Stimulated activated CD4-positive, alpha-beta T cell treated with anti-CD3 and anti-CD28 coated beads, Interleukin-12 subunit alpha, Interleukin-12 subunit beta, amount 100 ng/mL, for 24 hours (primary cell): ENCODE results near the gene DPYSL5.
"Not testable (repeated sequence)": the region's sequence is repeated elsewhere in the genome, so short reads cannot be mapped to it uniquely, and the experiment has no call there.

Source experiments
- DNase-seq, 2 experiments: peaks; one replicate each; pipeline ENCODE4 v3.0.0-alpha.2; 2020; ENCODE audit warnings: low read depth in 2 of 2

The DPYSL5 gene

DNA sequence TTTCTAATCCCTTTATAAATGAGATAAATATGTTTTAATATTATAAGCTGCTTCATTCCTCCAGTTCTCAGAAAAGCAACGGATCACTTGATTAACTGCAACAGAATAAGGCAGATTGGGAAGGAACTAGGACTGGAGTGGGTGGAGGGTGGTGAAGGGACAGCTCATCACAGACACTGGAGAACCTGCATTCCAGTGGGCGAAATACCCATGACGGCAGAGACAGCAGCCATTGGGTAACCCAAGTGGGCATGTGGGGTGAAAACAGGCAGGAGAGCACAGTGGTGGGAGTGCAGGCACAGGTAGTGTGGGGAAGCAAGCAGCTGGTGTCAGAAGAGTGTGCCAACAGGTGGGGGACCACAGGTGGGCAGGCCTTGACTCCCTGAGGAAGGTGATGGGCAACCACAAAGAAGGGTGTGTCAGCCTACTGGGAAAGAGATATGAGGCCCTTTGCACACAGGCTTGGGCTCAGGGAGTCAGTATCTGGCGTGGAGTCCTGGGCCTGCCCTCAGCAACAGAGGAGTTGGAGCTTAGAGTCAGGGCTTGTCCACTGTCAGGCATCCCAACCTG lies 27.2 kb downstream of the DPYSL5 start:
- DNase-seq: no peak

DNA sequence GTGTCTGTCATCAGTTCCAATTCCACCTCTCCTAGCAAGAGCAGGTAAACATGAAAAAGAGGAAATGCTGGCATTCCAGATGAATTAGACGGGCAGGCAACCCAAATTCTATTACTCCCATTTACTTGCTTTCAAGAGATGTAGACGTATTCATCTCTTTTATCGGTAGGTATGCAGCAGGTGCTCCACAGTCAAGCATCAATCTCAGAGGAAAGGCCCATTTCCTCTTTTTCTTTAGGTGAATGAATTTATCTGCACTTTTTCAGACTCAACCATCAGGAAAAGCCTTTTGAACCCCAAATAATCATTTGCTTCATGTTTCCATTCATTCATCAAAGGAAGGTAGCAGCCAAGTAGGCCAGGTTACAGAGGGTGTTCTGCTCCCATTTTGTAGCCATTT lies 27.9 kb downstream of the DPYSL5 start:
- DNase-seq: no peak

DNA sequence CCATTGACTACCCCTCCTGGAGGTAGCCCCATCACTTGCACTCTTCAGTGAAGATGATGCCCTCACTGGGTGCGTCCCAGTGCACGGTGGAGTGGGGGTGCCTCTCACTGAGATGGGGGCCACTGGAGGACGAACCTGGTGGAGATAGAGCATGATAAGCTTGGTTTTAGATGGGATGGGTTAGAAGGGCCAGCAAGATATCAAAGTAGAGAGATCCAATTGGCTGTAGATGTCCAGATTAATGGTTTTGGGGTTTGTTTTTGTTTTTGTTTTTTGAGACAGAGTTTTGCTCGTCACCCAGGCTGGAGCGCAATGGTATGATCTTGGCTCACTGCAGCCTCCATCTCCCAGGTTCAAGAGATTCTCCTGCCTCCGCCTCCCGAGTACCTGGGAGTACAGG lies 28.3 kb downstream of the DPYSL5 start:
- no peak for DNase-seq

DNA sequence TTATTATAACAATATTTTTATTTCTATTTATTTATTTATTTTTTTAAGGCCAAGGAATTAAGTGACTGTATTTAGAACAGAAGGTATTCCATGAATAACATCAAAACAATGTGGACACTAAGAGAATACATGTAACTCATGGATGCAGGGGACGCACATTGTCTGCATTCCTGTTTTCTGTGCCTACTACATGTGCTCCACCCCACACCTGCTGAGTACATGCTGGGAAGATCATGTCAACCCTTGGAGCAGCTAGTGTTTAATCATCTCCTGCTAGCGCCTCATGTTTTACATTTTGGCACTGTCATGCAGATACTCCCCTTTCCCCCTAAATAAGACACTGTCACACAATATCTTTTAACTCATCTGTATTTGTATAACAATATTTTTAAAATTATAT lies 29.3 kb downstream of the DPYSL5 start:
- DNase-seq: no peak

DNA sequence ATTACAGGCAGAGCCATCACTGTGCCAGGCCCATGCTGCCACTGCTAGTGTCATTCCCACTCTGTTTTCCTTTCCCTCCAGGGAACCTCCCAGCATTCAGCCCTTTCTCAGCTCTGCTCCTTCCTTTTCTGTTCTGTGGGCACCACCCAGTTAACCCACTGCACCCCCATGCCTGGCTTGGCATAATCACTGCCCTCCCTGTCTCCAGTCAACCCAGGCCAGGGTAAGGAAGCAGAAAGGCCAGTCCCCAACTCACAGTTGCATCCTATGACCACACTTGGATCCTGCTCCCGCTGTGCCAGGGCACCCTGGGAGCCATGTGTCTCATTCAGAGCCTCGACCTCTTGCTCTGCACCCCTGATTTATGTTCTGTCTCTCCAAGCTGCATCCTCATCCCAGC lies 32.2 kb downstream of the DPYSL5 start:
- no peak for DNase-seq

DNA sequence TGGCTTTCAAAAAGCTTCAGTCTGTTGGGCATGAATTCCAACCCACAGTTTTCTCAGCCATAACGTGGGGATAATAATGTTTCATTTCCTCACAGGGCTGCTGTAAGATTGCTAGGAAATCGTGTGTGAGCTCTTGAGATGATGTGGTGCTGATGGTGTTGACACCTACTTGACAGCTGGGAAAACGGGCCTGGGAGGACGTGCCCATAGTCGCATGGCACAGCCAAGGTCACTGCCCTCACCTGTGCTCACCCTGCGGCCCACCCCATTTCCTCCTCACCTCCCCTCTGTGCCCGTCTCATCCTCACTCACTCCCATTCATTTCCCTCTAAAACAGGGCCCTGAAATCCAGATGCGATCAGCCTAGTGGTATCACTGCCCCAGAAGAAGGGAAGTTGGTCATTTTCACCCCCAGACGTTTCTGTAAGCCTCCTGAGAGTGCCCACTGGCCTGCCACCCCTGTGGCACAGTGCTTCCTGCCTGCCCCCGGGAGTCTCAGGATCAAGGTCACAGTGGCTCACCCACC lies 33.0 kb downstream of the DPYSL5 start:
- DNase-seq: no peak

DNA sequence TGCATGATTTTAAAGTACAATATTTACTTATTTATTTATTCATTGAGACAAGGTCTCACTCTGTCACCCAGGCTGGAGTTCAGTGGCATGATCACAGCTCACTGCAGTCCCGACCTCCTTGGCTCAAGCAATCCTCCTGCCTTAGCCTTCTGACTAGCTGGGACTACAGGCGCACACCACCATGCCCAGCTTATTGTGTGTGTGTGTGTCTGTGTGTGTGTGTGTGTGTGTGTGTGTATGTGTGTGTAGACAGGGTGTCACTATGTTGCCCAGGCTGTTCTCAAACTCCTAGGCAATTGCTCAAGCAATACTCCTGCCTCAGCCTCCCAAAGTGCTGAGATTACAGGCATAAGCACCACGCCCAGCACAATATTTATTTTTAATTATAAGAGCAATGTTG lies 34.3 kb downstream of the DPYSL5 start:
- DNase-seq: not testable (repeated sequence)

DNA sequence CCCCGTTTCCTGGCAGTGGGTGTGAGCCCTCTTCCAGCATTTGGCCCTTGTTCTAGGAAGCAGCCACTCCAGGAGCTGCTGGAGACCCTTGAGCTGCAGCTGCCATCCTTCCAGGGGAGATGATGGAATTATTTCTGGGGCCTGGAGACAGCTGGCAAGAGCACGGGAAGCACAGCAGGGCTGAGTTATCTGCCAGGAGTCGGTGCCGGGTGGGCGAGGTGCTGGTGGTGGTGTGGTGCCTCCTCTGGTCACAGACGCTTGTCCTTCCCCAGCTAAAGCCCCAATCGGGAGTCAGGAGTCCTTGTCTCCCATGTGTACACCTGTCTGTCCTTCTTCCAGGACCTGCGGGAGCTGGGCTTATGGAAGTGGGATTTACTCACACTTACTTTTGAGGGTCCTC lies 36.0 kb downstream of the DPYSL5 start:
- DNase-seq: no peak

DNA sequence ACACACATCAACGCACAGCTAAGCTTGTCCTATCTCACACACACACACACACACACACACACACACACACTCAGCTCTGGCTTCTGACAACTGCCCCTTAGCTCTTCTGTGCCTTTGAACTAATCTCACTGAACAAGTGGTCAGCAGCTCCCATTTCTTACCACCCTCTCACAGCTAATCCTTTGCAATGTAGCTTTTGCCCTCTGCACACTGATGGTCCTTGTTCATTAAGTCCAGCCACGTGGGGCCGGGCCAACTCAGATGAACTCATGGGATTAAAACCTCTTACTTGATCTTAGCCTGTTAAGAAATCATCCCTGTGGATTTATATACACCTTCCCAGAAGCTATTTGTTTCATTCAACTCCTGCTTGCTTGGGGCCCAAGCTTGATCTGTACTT lies 36.6 kb downstream of the DPYSL5 start:
- no peak for DNase-seq

DNA sequence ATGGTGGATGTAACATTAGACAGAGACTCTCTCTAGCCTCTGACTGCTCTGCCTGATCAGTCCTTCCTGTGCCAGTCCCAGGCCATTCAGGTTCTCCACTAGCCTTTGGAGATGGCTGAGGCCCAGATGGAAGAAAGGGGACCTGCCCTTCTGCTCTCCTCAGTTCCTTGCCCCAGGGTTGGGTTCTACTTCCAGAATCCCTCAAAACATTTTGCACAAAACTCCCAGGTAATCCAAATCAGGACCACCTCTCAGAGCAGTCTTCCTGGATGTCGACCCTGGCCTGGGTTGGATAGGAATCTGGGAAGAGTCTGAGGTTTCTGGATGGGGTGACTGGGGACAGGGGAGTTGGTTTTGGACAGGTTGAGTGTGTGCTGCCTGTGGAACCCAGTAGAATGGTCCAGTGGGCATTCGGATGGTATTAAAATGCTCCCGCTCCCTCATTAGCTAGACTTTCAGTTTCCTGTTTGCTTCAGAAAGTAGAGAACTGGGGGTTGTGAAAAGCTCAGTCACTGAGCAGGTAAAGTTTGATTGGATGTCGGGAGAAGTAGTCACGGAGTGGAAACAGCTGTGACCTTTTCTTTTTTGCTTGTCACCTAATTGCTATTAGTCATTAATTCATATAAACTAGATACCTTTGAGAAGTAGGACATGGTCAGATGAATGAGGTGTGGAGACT lies 37.9 kb downstream of the DPYSL5 start:
- DNase-seq: no peak

DNA sequence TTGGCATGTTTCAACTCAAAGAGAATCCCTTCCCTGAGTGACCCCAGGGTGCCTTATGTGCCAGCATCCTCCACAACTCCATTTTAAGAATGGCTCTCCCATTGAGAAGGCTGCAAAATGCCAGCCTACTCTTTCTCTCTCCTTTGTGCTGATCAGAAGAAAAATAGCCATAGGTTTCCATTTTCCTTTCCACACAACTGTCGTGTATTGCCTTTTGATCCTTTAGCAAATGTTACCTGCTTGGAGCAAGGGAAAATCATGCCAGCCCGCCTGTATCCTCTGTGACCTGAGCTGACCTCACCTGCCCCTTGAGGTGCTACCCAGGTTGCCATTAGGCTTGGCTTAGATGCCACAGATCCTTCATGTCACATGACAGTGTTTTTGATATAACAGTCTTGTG lies 38.8 kb downstream of the DPYSL5 start:
- DNase-seq: no peak

DNA sequence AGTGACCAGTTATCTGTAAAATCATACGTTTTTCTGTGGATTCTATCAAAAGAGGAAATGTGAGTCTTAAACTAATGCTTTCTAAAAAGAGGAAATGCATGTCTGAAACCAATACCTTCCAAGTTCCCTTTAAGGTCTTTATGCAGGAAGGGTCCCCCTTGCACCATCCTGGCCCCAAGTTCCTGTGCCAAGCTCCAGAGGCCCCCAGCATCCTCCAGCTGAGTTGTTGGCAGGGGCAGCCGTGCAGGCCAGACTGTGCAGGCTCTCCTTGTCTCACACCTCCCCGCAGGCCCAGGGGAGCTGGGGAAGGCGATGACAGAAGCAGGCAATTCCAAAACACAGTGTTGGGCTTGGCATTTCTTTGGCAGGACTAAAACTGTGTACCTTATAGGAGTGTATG lies 39.2 kb downstream of the DPYSL5 start:
- no peak for DNase-seq

DNA sequence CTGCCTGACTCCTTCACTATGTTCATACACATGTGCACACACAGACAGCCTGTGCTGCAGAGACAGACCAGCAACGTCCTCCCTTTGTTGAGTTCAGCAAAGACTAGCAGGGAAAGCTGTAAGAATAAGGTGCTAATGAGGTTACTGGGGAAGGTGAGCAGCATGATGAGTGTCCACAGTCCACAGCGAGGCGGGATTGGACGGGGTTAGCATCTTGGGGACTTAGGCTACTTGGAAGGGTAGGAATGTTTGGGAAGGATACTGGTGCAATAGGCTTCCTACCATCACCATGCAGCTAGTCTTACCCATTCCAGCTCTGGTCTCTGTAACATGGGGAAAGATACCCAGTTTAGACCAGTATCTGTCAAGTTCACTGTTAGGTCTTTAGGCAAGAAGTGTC lies 41.9 kb downstream of the DPYSL5 start:
- DNase-seq: no peak

DNA sequence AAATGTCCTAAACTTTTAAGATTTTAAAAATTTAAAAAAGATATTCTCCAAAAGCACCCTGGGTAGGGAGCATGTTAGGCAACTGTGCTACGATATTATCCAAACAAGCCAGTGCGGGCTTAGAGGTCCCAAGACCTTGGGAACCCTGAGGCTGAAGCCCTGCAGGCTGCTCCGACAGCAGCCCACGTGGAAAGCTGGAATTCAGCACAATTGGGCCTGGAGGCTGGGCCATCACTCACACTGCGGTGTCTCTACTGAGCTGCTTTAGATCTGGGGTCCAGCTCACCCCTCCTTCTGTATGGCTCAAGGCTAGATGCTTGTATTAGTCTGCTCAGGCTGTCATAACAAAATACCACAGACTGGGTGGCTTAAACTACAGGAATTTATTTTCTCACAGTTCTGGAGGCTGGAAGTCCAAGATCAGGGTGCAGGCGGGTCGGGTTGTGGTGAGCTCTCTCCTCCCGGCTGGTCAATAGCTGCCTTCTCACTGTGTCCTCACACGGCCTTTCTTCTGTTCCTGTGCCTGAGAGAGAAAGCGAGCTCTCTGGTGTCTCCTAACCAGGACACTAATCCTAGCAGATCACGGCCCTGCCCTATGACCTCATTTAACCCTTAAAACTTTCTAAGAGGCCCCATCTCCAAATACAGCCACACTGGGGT lies 42.5 kb downstream of the DPYSL5 start:
- no peak for DNase-seq

DNA sequence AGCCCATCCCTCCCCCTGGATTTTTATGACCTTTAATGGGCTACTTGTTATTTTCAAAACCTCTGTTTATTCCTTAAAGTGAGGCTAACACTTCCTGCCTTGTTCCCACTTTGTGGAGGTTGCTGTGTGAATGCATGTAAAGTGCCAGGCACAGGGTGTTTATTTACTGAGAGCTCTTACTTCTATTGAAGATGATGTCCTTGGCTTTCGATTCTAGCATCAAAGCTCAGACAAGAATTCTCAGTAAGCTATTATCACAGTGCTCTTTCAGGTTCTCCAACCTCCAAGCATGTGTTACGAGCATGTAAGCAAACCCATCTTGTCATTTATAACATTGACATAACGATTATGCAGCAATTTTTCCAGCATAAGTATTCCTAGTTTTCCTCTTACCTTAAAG lies 44.2 kb downstream of the DPYSL5 start:
- no peak for DNase-seq

DNA sequence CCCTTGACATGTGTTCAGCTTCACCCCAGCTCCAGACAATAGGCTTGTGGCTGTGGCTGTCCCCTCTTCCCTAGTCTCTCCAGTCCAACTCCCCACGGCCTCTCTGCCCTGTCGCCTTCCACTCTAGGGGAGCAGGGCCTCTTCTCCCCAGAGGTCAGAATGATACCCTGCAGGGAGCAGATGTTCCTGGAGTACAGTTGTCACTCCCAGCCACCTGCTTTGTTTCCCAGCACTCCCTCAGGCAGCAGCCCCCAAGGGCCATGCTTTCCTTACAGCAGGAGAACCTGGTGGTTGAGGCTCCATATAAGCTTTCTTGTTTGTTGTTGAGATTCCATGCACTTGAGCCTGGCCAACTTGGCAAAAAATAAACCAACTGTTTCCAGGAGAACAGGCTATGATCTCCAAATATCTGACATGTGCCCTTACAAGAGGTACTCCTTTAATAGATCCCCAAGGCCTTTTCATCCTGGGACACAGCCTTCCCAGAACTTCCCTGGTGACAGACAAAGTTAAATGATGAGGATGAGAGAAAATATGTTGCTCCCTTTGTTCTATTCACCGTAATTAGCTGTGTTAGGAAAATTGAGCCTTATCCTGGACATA lies 45.1 kb downstream of the DPYSL5 start:
- DNase-seq: no peak

DNA sequence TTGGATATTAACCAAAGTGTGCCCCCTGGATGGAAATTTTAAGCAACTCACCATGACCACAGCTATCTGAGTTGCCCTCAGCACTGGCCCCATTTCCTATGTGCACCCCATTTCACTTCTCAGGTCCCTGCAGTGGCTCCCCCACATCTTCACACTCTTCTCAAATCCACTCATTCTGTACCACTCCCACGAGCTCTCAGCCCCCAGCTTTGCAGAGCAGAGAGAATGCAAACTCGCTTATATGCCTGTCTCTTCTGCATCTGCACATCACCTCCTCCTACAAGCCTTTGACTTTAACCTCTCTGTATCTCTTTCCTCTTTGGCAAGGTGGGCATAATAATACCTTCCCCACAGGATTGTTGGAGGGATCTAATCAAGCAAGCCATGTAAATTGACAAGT lies 46.2 kb downstream of the DPYSL5 start:
- DNase-seq: no peak

DNA sequence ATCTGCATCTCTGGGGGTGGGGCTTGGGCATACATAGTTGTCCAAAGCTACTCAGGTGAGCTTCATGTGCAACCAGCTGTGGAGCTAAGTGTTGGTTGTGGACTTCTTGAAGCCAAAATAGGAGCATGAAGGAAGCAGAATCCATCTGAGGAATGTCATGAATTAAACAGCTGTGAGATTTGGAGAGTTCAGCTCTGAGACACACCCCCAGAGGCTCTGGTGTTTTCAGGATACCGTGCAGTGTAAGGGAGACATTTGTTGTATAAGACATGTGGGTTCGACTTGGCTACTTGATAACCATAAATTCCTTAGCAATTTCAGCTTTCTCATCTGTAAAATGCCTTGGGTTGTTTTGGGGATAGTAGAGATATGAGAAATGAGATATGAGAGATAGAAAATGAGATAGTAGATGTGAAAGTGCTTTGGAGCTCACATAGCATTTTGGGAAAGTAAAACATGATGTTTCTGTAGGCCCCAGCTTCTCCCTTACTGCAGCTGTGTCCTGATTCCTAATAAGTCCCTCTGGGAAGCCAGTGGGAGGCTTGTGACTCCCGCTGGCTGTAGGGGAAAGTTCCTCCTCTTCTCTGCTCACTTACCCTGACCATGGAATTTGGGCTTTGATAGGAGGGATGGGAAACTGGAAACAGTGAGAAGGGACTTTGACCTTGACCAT lies 50.0 kb downstream of the DPYSL5 start:
- no peak for DNase-seq

DNA sequence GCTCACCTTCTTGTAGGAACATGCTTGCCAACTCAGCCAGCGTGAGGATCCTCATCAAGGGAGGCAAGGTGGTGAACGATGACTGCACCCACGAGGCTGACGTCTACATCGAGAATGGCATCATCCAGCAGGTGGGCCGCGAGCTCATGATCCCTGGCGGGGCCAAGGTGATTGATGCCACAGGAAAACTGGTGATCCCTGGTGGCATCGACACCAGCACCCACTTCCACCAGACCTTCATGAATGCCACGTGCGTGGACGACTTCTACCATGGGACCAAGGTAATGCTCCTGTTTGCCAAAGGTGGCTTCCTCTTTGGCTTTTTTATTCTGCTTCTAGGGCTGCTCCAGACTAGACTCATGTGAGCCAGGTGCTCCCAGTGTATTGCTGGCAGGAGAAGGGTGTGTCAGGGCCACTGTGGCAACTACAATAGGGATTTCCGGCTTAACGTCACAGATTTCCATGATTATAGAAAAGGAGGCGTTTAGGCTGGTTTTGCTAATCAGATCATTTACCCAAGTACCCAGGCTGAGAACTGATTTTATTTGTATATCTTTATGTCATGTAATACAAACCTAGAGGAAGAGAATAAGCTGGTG lies 50.6 kb downstream of the DPYSL5 start:
- DNase-seq: no peak

DNA sequence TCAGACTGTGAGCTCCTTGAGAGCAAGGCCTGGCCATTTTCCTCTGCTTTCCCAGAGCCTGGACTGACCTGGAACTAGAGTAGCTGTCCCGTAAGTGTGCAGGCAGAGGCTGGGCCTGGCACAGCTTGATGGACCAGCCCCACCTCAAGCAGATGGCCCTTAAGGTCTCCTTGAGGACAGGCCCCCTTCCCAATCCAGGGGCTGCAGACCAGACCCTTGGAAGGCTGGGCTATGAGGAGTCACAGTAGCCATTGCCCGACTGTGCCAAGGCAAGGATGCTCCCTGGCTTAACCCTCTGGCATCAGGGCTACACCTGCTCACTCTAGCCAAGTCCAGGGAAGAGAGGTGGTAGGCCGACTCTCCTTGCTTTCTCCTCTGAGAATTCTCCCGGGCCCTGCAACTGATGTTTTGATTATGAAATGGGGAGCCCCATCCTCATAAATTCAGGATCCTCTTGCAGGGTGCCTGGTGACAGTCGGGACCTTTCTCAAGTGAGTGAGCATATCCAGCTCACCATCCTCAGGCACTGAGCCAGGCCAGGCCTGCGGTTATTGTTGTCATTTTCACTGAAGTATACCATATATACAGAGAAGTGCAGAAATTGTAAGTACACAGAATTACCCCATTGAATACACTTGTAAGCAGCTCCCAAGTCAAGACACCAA lies 51.7 kb downstream of the DPYSL5 start:
- no peak for DNase-seq

DNA sequence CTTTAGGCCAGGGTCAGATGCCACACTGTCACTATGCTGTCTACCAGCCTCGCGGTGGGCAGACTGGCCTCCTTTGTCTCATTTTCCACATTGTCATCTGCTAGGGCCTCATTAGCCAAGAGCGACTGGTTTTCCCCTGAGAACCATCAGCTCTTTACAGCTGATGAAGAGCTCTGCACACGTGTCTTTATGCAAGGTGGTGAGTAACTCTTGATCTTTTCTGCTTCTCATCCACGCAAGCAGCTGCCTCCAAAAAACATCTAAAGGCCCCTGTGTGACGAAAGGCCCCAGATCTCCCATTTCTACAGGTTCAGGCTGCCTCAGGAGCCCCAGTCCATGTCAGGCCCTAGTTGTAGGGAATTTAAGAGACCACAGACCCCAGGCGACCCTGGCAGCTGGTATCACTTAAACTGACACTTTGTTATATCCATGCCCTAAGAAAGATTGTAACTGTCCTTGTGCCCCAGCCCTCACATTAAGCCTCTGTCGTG lies 52.9 kb downstream of the DPYSL5 start:
- DNase-seq: no peak
